ENCODE data around the gene GTPBP6.
"Not testable (repeated sequence)": the region's sequence is repeated elsewhere in the genome, so short reads cannot be mapped to it uniquely, and the experiment has no call there.

GTPBP6 gene

DNA sequence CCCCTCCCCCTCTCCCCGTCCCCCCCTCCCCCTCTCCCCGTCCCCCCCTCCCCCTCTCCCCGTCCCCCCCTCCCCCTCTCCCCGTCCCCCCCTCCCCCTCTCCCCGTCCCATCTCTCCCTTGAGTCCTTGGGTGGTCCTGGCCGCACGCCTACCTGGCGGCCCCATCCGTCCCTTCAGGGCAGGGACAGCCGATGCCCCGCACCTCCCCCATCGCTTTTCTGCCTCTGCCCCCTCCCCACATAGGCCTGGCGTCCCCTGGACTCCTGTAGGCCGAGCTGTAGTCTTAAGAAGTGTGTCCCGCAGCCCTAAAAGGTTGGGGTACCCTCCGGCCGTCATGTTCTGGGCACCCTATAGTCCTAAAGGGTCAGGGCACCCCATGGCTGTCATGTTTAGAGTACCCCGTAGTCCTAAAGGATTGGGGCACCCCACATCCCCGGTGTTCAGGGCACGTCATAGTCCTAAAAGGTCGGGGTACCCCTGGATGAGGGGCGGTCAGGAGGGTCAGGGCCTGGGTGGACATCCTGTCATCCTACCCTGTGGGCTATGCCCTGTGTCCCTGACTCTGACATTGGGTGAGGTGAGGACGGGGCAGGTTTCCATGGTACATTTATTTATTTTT lies 10.8 kb upstream of the GTPBP6 start:
- Histone ChIP-seq H3K9ac (ENCODE audit: low read length) (no peak overlapping the region), H3K36me3 (ENCODE audit: low read length) (no peaks in the 10 kb centered on the region), H3K9me3 (ENCODE audit: insufficient read depth, low read length) (no peaks in the 10 kb centered on the region), H3K27me3 (ENCODE audit: low read length) (no peaks in the 10 kb centered on the region), H3F3A (ENCODE audit: insufficient read depth) (no peaks in the 10 kb centered on the region), H3K4me2 (ENCODE audit: low read depth, low read length, poor library complexity, severe bottlenecking) (no peak overlapping the region), H3K4me3 (ENCODE audit: insufficient read depth, low read length, poor library complexity, severe bottlenecking) (no peak overlapping the region), H3K9me2 (replicated peaks; ENCODE audit: insufficient read depth, low read length) (no peaks in the 10 kb centered on the region), H3K79me2 (ENCODE audit: insufficient read depth, low read length) (no peaks in the 10 kb centered on the region), H3K27ac (ENCODE audit: low read depth, low read length) (no peak overlapping the region), H2AFZ (ENCODE audit: low read depth, low read length, severe bottlenecking) (no peak overlapping the region), H4K20me1 (ENCODE audit: low read depth, low read length) (no peaks in the 10 kb centered on the region)
- TF ChIP-seq CTCF (IDR thresholded peaks at IDR 0.05; ENCODE audit: insufficient read depth, low read length, poor library complexity, severe bottlenecking): no peak
- no peak for TF ChIP-seq EZH2phosphoT487 (conservative IDR thresholded peaks at IDR 0.05; ENCODE audit: low read length)

DNA sequence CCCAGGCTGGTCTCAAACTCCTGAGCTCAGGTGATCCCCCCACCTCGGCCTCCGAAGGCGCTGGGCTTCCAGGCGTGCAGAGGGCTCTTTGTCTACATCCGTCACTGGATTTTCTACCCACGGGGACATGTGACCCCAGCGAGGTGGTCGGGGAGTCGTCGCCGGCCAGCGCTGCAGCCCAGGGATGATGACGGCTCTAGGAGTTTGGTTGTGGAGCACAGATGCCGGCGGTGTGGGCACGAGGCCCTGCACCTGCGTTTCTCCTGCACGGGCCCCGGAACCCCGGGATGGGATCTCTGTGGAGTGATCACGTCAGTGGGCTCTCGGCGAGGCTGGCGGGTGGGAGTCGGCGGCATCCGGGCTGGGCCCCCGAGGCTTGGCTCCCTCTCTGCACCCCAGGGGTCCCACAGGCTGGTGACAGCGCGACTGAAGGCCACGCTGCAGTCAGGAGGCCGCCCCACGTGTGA lies 9.1 kb upstream of the GTPBP6 start:
- Histone ChIP-seq H4K20me1 (ENCODE audit: low read depth, low read length) (no peaks in the 10 kb centered on the region), H3F3A (ENCODE audit: insufficient read depth) (no peaks in the 10 kb centered on the region), H3K9ac (ENCODE audit: low read length) (no peak overlapping the region), H3K4me2 (ENCODE audit: low read depth, low read length, poor library complexity, severe bottlenecking) (no peak overlapping the region), H3K27me3 (ENCODE audit: low read length) (no peaks in the 10 kb centered on the region), H3K79me2 (ENCODE audit: insufficient read depth, low read length) (no peaks in the 10 kb centered on the region), H3K4me3 (ENCODE audit: insufficient read depth, low read length, poor library complexity, severe bottlenecking) (no peak overlapping the region), H2AFZ (ENCODE audit: low read depth, low read length, severe bottlenecking) (no peak overlapping the region), H3K27ac (ENCODE audit: low read depth, low read length) (no peak overlapping the region), H3K36me3 (ENCODE audit: low read length) (no peaks in the 10 kb centered on the region), H3K9me2 (replicated peaks; ENCODE audit: insufficient read depth, low read length) (no peaks in the 10 kb centered on the region), H3K9me3 (ENCODE audit: insufficient read depth, low read length) (no peaks in the 10 kb centered on the region)
- TF ChIP-seq EZH2phosphoT487 (conservative IDR thresholded peaks at IDR 0.05; ENCODE audit: low read length) (no peak), CTCF (IDR thresholded peaks at IDR 0.05; ENCODE audit: insufficient read depth, low read length, poor library complexity, severe bottlenecking) (no peak)

DNA sequence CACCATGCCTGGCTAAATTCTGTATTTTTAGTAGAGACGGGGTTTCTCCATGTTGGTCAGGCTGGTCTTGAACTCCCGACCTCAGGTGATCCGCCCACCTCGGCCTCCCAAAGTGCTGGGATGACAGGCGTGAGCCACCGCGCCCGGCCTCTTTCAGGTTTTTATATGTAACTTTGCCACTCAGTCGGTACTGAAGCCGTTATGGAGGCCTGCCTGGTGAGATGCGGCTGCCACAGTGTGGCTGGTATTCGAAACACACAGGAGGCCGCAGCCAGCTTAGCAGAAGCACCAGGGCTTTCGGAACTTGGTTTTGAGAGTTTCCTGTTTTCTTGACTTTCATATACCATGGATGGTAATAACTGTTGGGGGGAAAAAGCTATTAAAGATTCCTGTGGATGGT lies 6.1 kb upstream of the GTPBP6 start:
- H3K9me2 ChIP-seq (replicated peaks; ENCODE audit: insufficient read depth, low read length); H3K36me3 ChIP-seq (ENCODE audit: low read length); H3F3A ChIP-seq (ENCODE audit: insufficient read depth); H3K9me3 ChIP-seq (ENCODE audit: insufficient read depth, low read length); H3K9ac ChIP-seq (ENCODE audit: low read length); H3K79me2 ChIP-seq (ENCODE audit: insufficient read depth, low read length); H3K27ac ChIP-seq (ENCODE audit: low read depth, low read length); H3K27me3 ChIP-seq (ENCODE audit: low read length); H4K20me1 ChIP-seq (ENCODE audit: low read depth, low read length); H2AFZ ChIP-seq (ENCODE audit: low read depth, low read length, severe bottlenecking); H3K4me3 ChIP-seq (ENCODE audit: insufficient read depth, low read length, poor library complexity, severe bottlenecking); H3K4me2 ChIP-seq (ENCODE audit: low read depth, low read length, poor library complexity, severe bottlenecking): not testable (repeated sequence)

DNA sequence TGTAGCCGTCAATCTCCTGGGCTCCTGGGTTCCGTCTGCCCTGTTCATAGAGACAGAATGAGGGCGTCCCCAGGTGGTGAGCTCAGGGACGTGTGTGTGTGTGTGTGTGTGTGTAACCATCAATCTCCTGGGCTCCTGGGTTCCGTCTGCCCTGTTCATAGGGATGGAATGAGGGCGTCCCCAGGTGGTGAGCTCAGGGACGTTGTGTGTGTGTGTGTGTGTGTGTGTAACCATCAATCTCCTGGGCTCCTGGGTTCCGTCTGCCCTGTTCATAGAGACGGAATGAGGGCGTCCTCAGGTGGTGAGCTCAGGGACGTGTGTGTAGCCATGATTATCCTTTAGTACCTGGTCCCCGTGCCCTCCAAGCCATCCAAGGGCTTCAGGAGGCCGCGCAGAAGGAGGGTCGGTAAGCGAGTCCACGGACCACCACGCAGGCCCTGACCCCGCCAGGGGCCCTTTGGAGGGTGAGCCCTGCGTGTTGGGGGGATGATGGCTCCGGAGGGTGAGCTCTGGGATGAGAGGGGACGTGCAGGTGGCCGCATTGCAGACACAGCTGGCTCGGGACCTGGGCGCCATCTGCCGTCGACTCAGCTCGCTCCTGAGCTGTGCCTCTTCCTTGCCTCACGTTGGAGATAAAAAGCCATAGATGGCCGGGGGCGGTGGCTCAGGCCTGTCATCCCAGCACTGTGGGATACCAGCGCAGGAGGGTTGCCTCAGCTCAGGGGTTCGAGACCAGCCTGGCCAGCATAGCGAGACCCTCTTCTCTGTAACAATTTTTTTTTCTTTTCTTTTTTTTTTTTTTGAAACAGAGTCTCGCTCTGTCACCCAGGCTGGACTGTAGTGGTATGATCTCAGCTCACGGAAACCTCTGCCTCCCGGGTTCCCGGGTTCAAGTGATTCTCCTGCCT lies 5.4 kb upstream of the GTPBP6 start:
- no peaks in the 10 kb centered on the region for H3K36me3 ChIP-seq (ENCODE audit: low read length)
- H3K9me3 ChIP-seq (ENCODE audit: insufficient read depth, low read length): no peaks in the 10 kb centered on the region
- no peak overlapping the region for H3K4me3 ChIP-seq (ENCODE audit: insufficient read depth, low read length, poor library complexity, severe bottlenecking)
- H2AFZ ChIP-seq (ENCODE audit: low read depth, low read length, severe bottlenecking): no peak overlapping the region
- no peak overlapping the region for H3K27ac ChIP-seq (ENCODE audit: low read depth, low read length)
- H3K9ac ChIP-seq (ENCODE audit: low read length): no peak overlapping the region
- H3K27me3 ChIP-seq (ENCODE audit: low read length): no peaks in the 10 kb centered on the region
- TF ChIP-seq CTCF (IDR thresholded peaks at IDR 0.05; ENCODE audit: insufficient read depth, low read length, poor library complexity, severe bottlenecking) (no peak), EZH2phosphoT487 (conservative IDR thresholded peaks at IDR 0.05; ENCODE audit: low read length) (no peak)
- H3K4me2 ChIP-seq (ENCODE audit: low read depth, low read length, poor library complexity, severe bottlenecking): no peak overlapping the region
- no peaks in the 10 kb centered on the region for H3K79me2 ChIP-seq (ENCODE audit: insufficient read depth, low read length)
- no peaks in the 10 kb centered on the region for H3F3A ChIP-seq (ENCODE audit: insufficient read depth)
- no peaks in the 10 kb centered on the region for H4K20me1 ChIP-seq (ENCODE audit: low read depth, low read length)
- H3K9me2 ChIP-seq (replicated peaks; ENCODE audit: insufficient read depth, low read length): no peaks in the 10 kb centered on the region

Measured in SU-DHL-6 (cell line).